Spleen (tissue), 11 donors: ENCODE measurements around the gene MSGN1. TPM values are rescaled to one million over a fixed set of nuclear protein-coding genes. Genes with fewer than 3 reads are reported as not detected.

ENCODE experiments used
- DNase-seq: peaks from one replicate; pipeline ENCODE4 v3.0.0-alpha.2; 2020
- H3K27ac ChIP-seq, 8 donors: fragments of 200-600 bp; sonication (generic) in 7 of 8; 1 replicate in 4 of 8; 2 replicates in 4 of 8; pipeline versions ENCODE4 v1.5.0 to v1.8.0; 2016 to 2021; ENCODE audit warnings: inconsistent platforms in 4 of 8, mild to moderate bottlenecking in 4 of 8, moderate library complexity in 1 of 8
- H3K27me3 ChIP-seq, 7 donors: fragments of 200-600 bp; sonication (generic) in 6 of 7; replicated peaks in 1 of 7; 1 replicate in 4 of 7; 2 replicates in 3 of 7; pipeline versions ENCODE4 v1.5.0 to v1.8.0; 2016 to 2021; ENCODE audit warnings: inconsistent platforms in 3 of 7, mild to moderate bottlenecking in 1 of 7
- H3K36me3 ChIP-seq, 6 donors: fragments of 200-600 bp; sonication (generic) in 5 of 6; 1 replicate in 4 of 6; 2 replicates in 2 of 6; pipeline versions ENCODE4 v1.5.0 to v1.8.0; 2016 to 2021; ENCODE audit warnings: inconsistent platforms in 2 of 6
- H3K4me1 ChIP-seq, 6 donors: fragments of 200-600 bp; sonication (generic) in 5 of 6; 1 replicate in 3 of 6; 2 replicates in 3 of 6; pipeline versions ENCODE4 v1.5.0 to v1.8.0; 2016 to 2021; ENCODE audit warnings: inconsistent platforms in 3 of 6
- H3K4me3 ChIP-seq, 8 donors: fragments of 200-600 bp; sonication (generic) in 7 of 8; 1 replicate in 4 of 8; 2 replicates in 4 of 8; pipeline versions ENCODE4 v1.5.0 to v1.8.0; 2016 to 2021; ENCODE audit warnings: inconsistent platforms in 4 of 8, mild to moderate bottlenecking in 4 of 8, moderate library complexity in 2 of 8
- H3K9me3 ChIP-seq, 8 donors: fragments of 200-600 bp; sonication (generic) in 7 of 8; 1 replicate in 4 of 8; 2 replicates in 4 of 8; pipeline versions ENCODE4 v1.5.0 to v1.8.0; 2016 to 2021; ENCODE audit warnings: inconsistent platforms in 4 of 8
- CTCF ChIP-seq, 11 experiments: fragments of 200-600 bp in 7 of 11; fragments of 450-650 bp in 4 of 11; sonication (generic) in 4 of 11; IDR thresholded peaks in 8 of 11; conservative IDR thresholded peaks in 3 of 11; 1 replicate in 7 of 11; 2 replicates in 4 of 11; pipeline versions ENCODE4 v1.4.0 to v1.8.0; 2016 to 2021; ENCODE audit warnings: antibody characterized with exemption in 11 of 11, inconsistent platforms in 4 of 11, mild to moderate bottlenecking in 1 of 11
- POLR2A ChIP-seq, 3 donors: fragments of 450-650 bp; IDR thresholded peaks; one replicate each; pipeline ENCODE4 v1.5.1; 2017; ENCODE audit warnings: antibody characterized with exemption in 3 of 3, mild to moderate bottlenecking in 1 of 3
- POLR2AphosphoS5 ChIP-seq, 3 donors: sonication (generic); formaldehyde crosslinking; IDR thresholded peaks; one replicate each; pipeline ENCODE4 v1.5.1; 2017; ENCODE audit warnings: antibody characterized with exemption in 3 of 3
- WGBS, 5 donors: extraction: QIAGEN DNeasy Blood & Tissue Kit in 3 of 5; methylation state at CpG; one replicate each; pipeline versions ENCODE4 v1.1.5 to v1.1.7; 2013 to 2018; 5-methylcytosine and 5-hydroxymethylcytosine counted together
- intact Hi-C: fragments of 100-400 bp; cut with DNase I; formaldehyde crosslinking; loops from one replicate; pipeline ENCODE4 v1.15.0; 2023; ENCODE audit warnings: low total_unique reads
- polyA plus RNA-seq, 3 donors: library from polyadenylated mRNA; stranded (reverse); fragments of 200-250 nt; gene quantifications; one replicate each; pipeline ENCODE4 v1.2.1, GENCODE V29; 2013
- total RNA-seq, 7 donors: library from RNA; depleted of rRNA in 3 of 7; stranded (reverse); fragments of >200 nt in 3 of 7; fragmentation: NEBNext Ultra II Directional in 4 of 7; extraction: Animal tissue kit (Norgen Biotek cat#: 25700) in 4 of 7; gene quantifications; one replicate each; pipeline versions ENCODE4 v1.1.0 to v1.2.1, GENCODE V29; 2016 to 2021
- donor health status: healthy with polysubstance abuse.
- donor health status: DM: no; HTN: no; CAD: no; lungs with moderate emphysema.
- donor health status: DM: no; HTN: no; CAD: no.
- donor health status: Bipolar disorder and iron deficiency.
- donor health status: healthy.
- donor health status: DM: no; HTN: no; CAD: no.
- donor health status: DM: yes; HTN: yes; CAD: no.

MSGN1 gene
- total and polyA plus RNA-seq, 10 donors = not detected

- DNase-seq = no peak
- no peak overlapping the region for H3K27ac ChIP-seq
- intact Hi-C loops = no loop called here
- H3K9me3 ChIP-seq = no peaks in the 10 kb centered on the region
- 23 to 54% (median 40%) methylated on average over 5 of the region's 5 CpGs for WGBS, 5 donors
- H3K4me1 ChIP-seq = no peaks in the 10 kb centered on the region
- TF ChIP-seq CTCF (IDR thresholded peaks at IDR 0.05 in 8 of 11, conservative IDR thresholded peaks at IDR 0.05 in 3 of 11) = no peak
- no peak for TF ChIP-seq POLR2A (IDR thresholded peaks at IDR 0.05)
- TF ChIP-seq POLR2AphosphoS5 (IDR thresholded peaks at IDR 0.05) = no peak
- H3K4me3 ChIP-seq = no peak overlapping the region
- H3K36me3 ChIP-seq = no peaks in the 10 kb centered on the region
- no peaks in the 10 kb centered on the region for H3K27me3 ChIP-seq
Observed at GRCh38 chr2:17791121-17791816, 25.0 kb upstream of the MSGN1 start.

GRCh38 chr2:17791817-17792130 lies 24.5 kb upstream of the MSGN1 start:
- intact Hi-C loops = no loop called here
- Histone ChIP-seq H3K4me1 (no peaks in the 10 kb centered on the region), H3K9me3 (no peaks in the 10 kb centered on the region), H3K27me3 (no peaks in the 10 kb centered on the region), H3K36me3 (no peaks in the 10 kb centered on the region), H3K27ac (no peak overlapping the region), H3K4me3 (no peak overlapping the region)
- TF ChIP-seq POLR2A (IDR thresholded peaks at IDR 0.05) (no peak), CTCF (IDR thresholded peaks at IDR 0.05 in 8 of 11, conservative IDR thresholded peaks at IDR 0.05 in 3 of 11) (no peak), POLR2AphosphoS5 (IDR thresholded peaks at IDR 0.05) (no peak)
- DNase-seq = no peak
- 44 to 74% (median 70%) methylated on average over 2 of the region's 2 CpGs for WGBS, 5 donors

GRCh38 chr2:17792515-17792914 lies 23.7 kb upstream of the MSGN1 start:
- H3K27ac ChIP-seq = no peak overlapping the region
- H3K4me3 ChIP-seq = no peak overlapping the region
- no peaks in the 10 kb centered on the region for H3K4me1 ChIP-seq
- intact Hi-C loops = no loop called here
- no peak for DNase-seq
- 7 to 47% (median 23%) methylated on average over 1 of the region's 1 CpG for WGBS, 5 donors
- TF ChIP-seq POLR2AphosphoS5 (IDR thresholded peaks at IDR 0.05) (no peak), CTCF (IDR thresholded peaks at IDR 0.05 in 8 of 11, conservative IDR thresholded peaks at IDR 0.05 in 3 of 11) (no peak), POLR2A (IDR thresholded peaks at IDR 0.05) (no peak)
- H3K27me3 ChIP-seq = no peaks in the 10 kb centered on the region
- no peaks in the 10 kb centered on the region for H3K9me3 ChIP-seq
- H3K36me3 ChIP-seq = no peaks in the 10 kb centered on the region

GRCh38 chr2:17793296-17793695 lies 23.0 kb upstream of the MSGN1 start:
- H3K27me3 ChIP-seq = no peaks in the 10 kb centered on the region
- H3K4me1 ChIP-seq = no peaks in the 10 kb centered on the region
- intact Hi-C loops = no loop called here
- WGBS, 5 donors = 49 to 74% (median 69%) methylated on average over 4 of the region's 4 CpGs
- H3K36me3 ChIP-seq = no peaks in the 10 kb centered on the region
- H3K27ac ChIP-seq = no peak overlapping the region
- no peak overlapping the region for H3K4me3 ChIP-seq
- no peaks in the 10 kb centered on the region for H3K9me3 ChIP-seq
- TF ChIP-seq POLR2A (IDR thresholded peaks at IDR 0.05) (no peak), POLR2AphosphoS5 (IDR thresholded peaks at IDR 0.05) (no peak), CTCF (IDR thresholded peaks at IDR 0.05 in 8 of 11, conservative IDR thresholded peaks at IDR 0.05 in 3 of 11) (no peak)
- no peak for DNase-seq
